WI38 (cell line): ENCODE measurements around the gene PIGT.

Source experiments
- H3K4me3 ChIP-seq: 2 replicates; pipeline ENCODE4 v1.5.1; 2011; ENCODE audit warnings: low read depth, mild to moderate bottlenecking, control low read depth, low read length
- CTCF ChIP-seq: IDR thresholded peaks from 2 replicates; pipeline ENCODE4 v1.5.1; 2012; ENCODE audit warnings: low read depth, mild to moderate bottlenecking, control low read depth, low read length

The PIGT gene

GRCh38 chr20:45400346-45401031 is 15.5 kb upstream of the PIGT start:
- no peak overlapping the region for H3K4me3 ChIP-seq
- TF ChIP-seq CTCF, result no peak

GRCh38 chr20:45402946-45403345 is 13.0 kb upstream of the PIGT start:
- no peak overlapping the region for H3K4me3 ChIP-seq
- no peak for TF ChIP-seq CTCF

GRCh38 chr20:45404438-45404837 is 11.5 kb upstream of the PIGT start:
- no peak overlapping the region for H3K4me3 ChIP-seq
- TF ChIP-seq CTCF, result no peak

- peak overlapping the region; percentile 70 for H3K4me3 ChIP-seq
- TF ChIP-seq CTCF, result no peak
Observed at GRCh38 chr20:45405571-45406259, 10.2 kb upstream of the PIGT start.

GRCh38 chr20:45406260-45407066 is 9.5 kb upstream of the PIGT start:
- H3K4me3 ChIP-seq, result peak overlapping the region; percentile 70
- TF ChIP-seq CTCF, result no peak

- TF ChIP-seq CTCF, result no peak
- H3K4me3 ChIP-seq, result peak overlapping the region; percentile 70
Observed at GRCh38 chr20:45407067-45407745, 8.7 kb upstream of the PIGT start.
